Endothelial cell of umbilical vein (primary cell): Measurements from ENCODE around the gene HTR7. TPM values are rescaled to one million over a fixed set of nuclear protein-coding genes. Genes with fewer than 3 reads are reported as not detected.

Source experiments
- BruUV-seq: library from RNA; stranded (reverse); fragments of 400-500 nt; replicated peaks from 2 replicates; lab custom pipeline; 2021; lab: Mats Ljungman, UMichigan
- CTCF ChIA-PET: fragments of 300-600, 350-600 bp; sonication (Branson Sonifier 250); formaldehyde crosslinking; loops from one replicate; lab custom pipeline; 2021; ENCODE audit warnings: antibody characterized with exemption, inconsistent platforms; lab: Charles Lee
- POLR2A ChIA-PET: fragments of 300-600, 350-600 bp; sonication (Branson Sonifier 250); formaldehyde crosslinking; loops from one replicate; lab custom pipeline; 2021; ENCODE audit warnings: antibody characterized with exemption, inconsistent platforms; lab: Charles Lee
- DNase-seq: peaks from one replicate; pipeline ENCODE4 v3.0.0-alpha.2; 2011; ENCODE audit warnings: low read depth, low spot score
- FAIRE-seq: peaks from 2 replicates; lab custom pipeline; 2011; peaks lifted over from hg19 to GRCh38; lab: Jason Lieb, UNC
- H2AFZ ChIP-seq: 2 replicates; pipeline ENCODE4 v1.6.0; 2012; ENCODE audit warnings: low read depth, low read length, control low read depth, inconsistent platforms
- H3K27ac ChIP-seq: 2 replicates; pipeline ENCODE4 v1.5.1; 2011; ENCODE audit warnings: low read depth, mild to moderate bottlenecking, control low read depth, low read length, moderate library complexity; ENCODE audit not compliant: insufficient read depth
- H3K27me3 ChIP-seq, 2 experiments: 2 replicates each; pipeline versions ENCODE4 v1.6.0 to v1.6.1; 2011; ENCODE audit warnings: low read length in 2 of 2, mixed read lengths in 1 of 2; ENCODE audit not compliant: control insufficient read depth in 2 of 2, insufficient read depth in 2 of 2
- H3K36me3 ChIP-seq, 2 experiments: 2 replicates in 1 of 2; 3 replicates in 1 of 2; pipeline ENCODE4 v1.5.1; 2011; ENCODE audit warnings: low read length in 2 of 2, mild to moderate bottlenecking in 1 of 2, moderate library complexity in 1 of 2; ENCODE audit not compliant: control insufficient read depth in 2 of 2, insufficient read depth in 2 of 2; ENCODE audit errors: extremely low read depth in 1 of 2
- H3K4me1 ChIP-seq: 3 replicates; pipeline ENCODE4 v1.5.1; 2011; ENCODE audit warnings: mild to moderate bottlenecking, low read length; ENCODE audit not compliant: control insufficient read depth, insufficient read depth; ENCODE audit errors: extremely low read depth
- H3K4me2 ChIP-seq: 2 replicates; pipeline ENCODE4 v1.6.1; 2011; ENCODE audit warnings: low read length, control low read depth, mixed read lengths; ENCODE audit not compliant: insufficient read depth
- H3K4me3 ChIP-seq, 3 experiments: fragments of 200-600 bp in 1 of 3; sonication (generic), shearing (Covaris generic) in 1 of 3; replicated peaks in 1 of 3; 2 replicates each; pipeline ENCODE4 v1.5.1; 2011 to 2016; ENCODE audit warnings: control low read depth in 3 of 3, low read length in 3 of 3, mild to moderate bottlenecking in 2 of 3, inconsistent platforms in 1 of 3, low read depth in 1 of 3, moderate library complexity in 1 of 3; ENCODE audit not compliant: insufficient read depth in 1 of 3
- H3K79me2 ChIP-seq: 2 replicates; pipeline ENCODE4 v1.6.0; 2012; ENCODE audit warnings: low read length, inconsistent platforms; ENCODE audit not compliant: control insufficient read depth, insufficient read depth
- H3K9ac ChIP-seq: replicated peaks from 2 replicates; pipeline ENCODE3; 2011; ENCODE audit warnings: low read length, control low read depth; ENCODE audit not compliant: insufficient read depth; ENCODE audit errors: extremely low read depth
- H3K9me1 ChIP-seq: replicated peaks from 3 replicates; pipeline ENCODE4 v1.6.0; 2011; ENCODE audit warnings: mild to moderate bottlenecking, low read length; ENCODE audit not compliant: control insufficient read depth, insufficient read depth; ENCODE audit errors: extremely low read depth
- H3K9me3 ChIP-seq: replicated peaks from 2 replicates; pipeline ENCODE4 v1.5.1; 2012; ENCODE audit warnings: low read length, inconsistent platforms; ENCODE audit not compliant: control insufficient read depth, insufficient read depth
- H4K20me1 ChIP-seq: replicated peaks from 2 replicates; pipeline ENCODE3; 2011; ENCODE audit warnings: mild to moderate bottlenecking, low read length; ENCODE audit not compliant: control insufficient read depth, insufficient read depth; ENCODE audit errors: extremely low read depth
- CTCF ChIP-seq, 2 donors: IDR thresholded peaks; 1 replicate in 1 of 2; 2 replicates in 1 of 2; pipeline ENCODE4 v1.5.1; 2011; ENCODE audit warnings: low read length in 2 of 2, mild to moderate bottlenecking in 2 of 2, moderate library complexity in 2 of 2, control low read depth in 1 of 2, inconsistent platforms in 1 of 2, low read depth in 1 of 2; ENCODE audit not compliant: insufficient read depth in 1 of 2; ENCODE audit errors: extremely low read depth in 1 of 2
- EZH2 ChIP-seq: IDR thresholded peaks from 2 replicates; pipeline ENCODE4 v1.6.1; 2012; ENCODE audit warnings: borderline replicate concordance, low read depth, mild to moderate bottlenecking, moderate library complexity, low read length, inconsistent platforms; ENCODE audit not compliant: severe bottlenecking
- FOS ChIP-seq: IDR thresholded peaks from 2 replicates; pipeline ENCODE4 v1.6.1; 2011; ENCODE audit warnings: mild to moderate bottlenecking, low read length, moderate library complexity, borderline replicate concordance; ENCODE audit not compliant: insufficient read depth
- MYC ChIP-seq: IDR thresholded peaks from one replicate; pipeline ENCODE4 v1.6.1; 2011; ENCODE audit warnings: mild to moderate bottlenecking, low read depth, low read length
- POLR2A ChIP-seq: IDR thresholded peaks from 2 replicates; pipeline ENCODE4 v1.6.1; 2012; ENCODE audit warnings: low read depth, mild to moderate bottlenecking, control low read depth, low read length
- POLR2AphosphoS5 ChIP-seq: IDR thresholded peaks from 2 replicates; pipeline ENCODE4 v1.6.1; 2012; ENCODE audit warnings: low read depth, mild to moderate bottlenecking, control low read depth, low read length, moderate library complexity; ENCODE audit not compliant: insufficient read depth
- dilution Hi-C: fragments of 300-500 bp; cut with MboI; formaldehyde crosslinking; loops from one replicate; pipeline ENCODE4 v1.15.0; 2019; ENCODE audit warnings: low sequenced_read_pairs; ENCODE audit not compliant: extremely low pct_ligation_motif_present
- intact Hi-C: fragments of 100-400 bp; cut with micrococcal nuclease; formaldehyde crosslinking; loops from one replicate; pipeline ENCODE4 v1.10.0; 2022
- polyA plus RNA-seq, 4 experiments: library from polyadenylated mRNA; depleted of rRNA in 3 of 4; stranded (reverse) in 3 of 4; unstranded in 1 of 4; fragments of >200 nt; gene quantifications; 2 replicates each; pipeline versions ENCODE4 v1.2.1 to v1.2.3, GENCODE V29; 2011 to 2012; ENCODE audit warnings: missing spikeins in 1 of 4
- total RNA-seq: library from RNA; stranded (reverse); gene quantifications from 2 replicates; pipeline ENCODE4 v1.2.3, GENCODE V29; 2021
- TF ChIP-seq, protein P1 (sequence below): IDR thresholded peaks from 2 replicates; pipeline ENCODE4 v1.6.1; 2011; ENCODE audit not compliant: insufficient read depth, insufficient read length

The HTR7 gene
- total and polyA plus RNA-seq, 2 donors (not counting 3 experiments of a cell fraction or from before 2014, with no cell fraction given): 0.01 to 0.22 TPM

- intact Hi-C loops: no loop called here
Observed at GRCh38 chr10:90845726-90846125, 12.1 kb downstream of the HTR7 start.

More at GRCh38 chr10:90845726-90846125, 12.1 kb downstream of the HTR7 start:
- FAIRE-seq: no peak
- Histone ChIP-seq H3K4me1 (no peaks in the 10 kb centered on the region), H3K79me2 (no peaks in the 10 kb centered on the region), H3K9me1 (no peaks in the 10 kb centered on the region), H3K36me3 (no peaks in the 10 kb centered on the region), H3K27ac (no peak overlapping the region), H2AFZ (no peak overlapping the region), H3K27me3 (peaks cover 0 to 4% of the 10 kb centered on the region in 2 experiments), H3K9me3 (no peaks in the 10 kb centered on the region), H3K4me3 (no peak overlapping the region), H3K4me2 (no peak overlapping the region), H3K9ac (no peak overlapping the region), H4K20me1 (no peaks in the 10 kb centered on the region)
- no peak for DNase-seq
- ChIA-PET CTCF (no interaction called here), POLR2A (no interaction called here)
- no TSS peak for BruUV-seq
- dilution Hi-C loops: no loop called here
- TF ChIP-seq MYC: no peak
- TF ChIP-seq POLR2A: no peak
- no peak for TF ChIP-seq EZH2
- no peak for TF ChIP-seq CTCF (IDR thresholded peaks at IDR 0.05; ENCODE audit: extremely low read depth in 1 of 2, insufficient read depth in 1 of 2, low read depth in 1 of 2, low read length in 2 of 2)
- TF ChIP-seq POLR2AphosphoS5: no peak
- TF ChIP-seq, protein P1, sequence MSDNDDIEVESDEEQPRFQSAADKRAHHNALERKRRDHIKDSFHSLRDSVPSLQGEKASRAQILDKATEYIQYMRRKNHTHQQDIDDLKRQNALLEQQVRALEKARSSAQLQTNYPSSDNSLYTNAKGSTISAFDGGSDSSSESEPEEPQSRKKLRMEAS: no peak
- TF ChIP-seq FOS: no peak
